GM23338 (cell line): ENCODE data around the gene BID.

Experiments
- CREB1 ChIP-seq: fragments of 250-450 bp; sonication (Bioruptor Pico); IDR thresholded peaks from 2 replicates; pipeline ENCODE4 v1.5.0; 2020; ENCODE audit warnings: low read depth, mild to moderate bottlenecking, moderate library complexity
- EZH2 ChIP-seq: fragments of 200-600 bp; sonication (generic); IDR thresholded peaks from one replicate; pipeline ENCODE4 v1.8.0; 2017; ENCODE audit warnings: antibody characterized with exemption, mild to moderate bottlenecking, low read depth; ENCODE audit not compliant: unreplicated experiment
- EZH2phosphoT487 ChIP-seq: fragments of 200-600 bp; sonication (generic); IDR thresholded peaks from one replicate; pipeline ENCODE4 v1.8.1; 2018; ENCODE audit warnings: antibody characterized with exemption; ENCODE audit not compliant: unreplicated experiment
- JUNB ChIP-seq: IDR thresholded peaks from one replicate; pipeline ENCODE4 v1.6.1; 2016; ENCODE audit warnings: antibody characterized with exemption; ENCODE audit not compliant: unreplicated experiment
- POLR2AphosphoS5 ChIP-seq: IDR thresholded peaks from 2 replicates; pipeline ENCODE4 v1.6.1; 2016; ENCODE audit warnings: antibody characterized with exemption, low read depth
- ZNF114 ChIP-seq: fragments of 250-450 bp; sonication (Bioruptor Pico); IDR thresholded peaks from 2 replicates; pipeline ENCODE4 v1.5.0; 2020; ENCODE audit warnings: mild to moderate bottlenecking, moderate library complexity
- ZNF331 ChIP-seq: fragments of 250-450 bp; sonication (Bioruptor Pico); IDR thresholded peaks from 2 replicates; pipeline ENCODE4 v1.5.0; 2020; ENCODE audit warnings: low read depth, mild to moderate bottlenecking, moderate library complexity
- TF ChIP-seq, protein P1 (sequence below), 2 experiments: fragments of 200-600 bp in 1 of 2; sonication (generic) in 1 of 2; conservative IDR thresholded peaks; 2 replicates each; pipeline versions ENCODE4 v1.5.1 to v1.6.1; 2016 to 2017; ENCODE audit warnings: antibody characterized with exemption in 2 of 2, low read depth in 2 of 2, mild to moderate bottlenecking in 2 of 2, moderate library complexity in 1 of 2
- TF ChIP-seq, protein P2 (sequence below): IDR thresholded peaks from one replicate; pipeline ENCODE4 v1.6.1; 2018; ENCODE audit warnings: antibody characterized with exemption; ENCODE audit not compliant: unreplicated experiment

DNA sequence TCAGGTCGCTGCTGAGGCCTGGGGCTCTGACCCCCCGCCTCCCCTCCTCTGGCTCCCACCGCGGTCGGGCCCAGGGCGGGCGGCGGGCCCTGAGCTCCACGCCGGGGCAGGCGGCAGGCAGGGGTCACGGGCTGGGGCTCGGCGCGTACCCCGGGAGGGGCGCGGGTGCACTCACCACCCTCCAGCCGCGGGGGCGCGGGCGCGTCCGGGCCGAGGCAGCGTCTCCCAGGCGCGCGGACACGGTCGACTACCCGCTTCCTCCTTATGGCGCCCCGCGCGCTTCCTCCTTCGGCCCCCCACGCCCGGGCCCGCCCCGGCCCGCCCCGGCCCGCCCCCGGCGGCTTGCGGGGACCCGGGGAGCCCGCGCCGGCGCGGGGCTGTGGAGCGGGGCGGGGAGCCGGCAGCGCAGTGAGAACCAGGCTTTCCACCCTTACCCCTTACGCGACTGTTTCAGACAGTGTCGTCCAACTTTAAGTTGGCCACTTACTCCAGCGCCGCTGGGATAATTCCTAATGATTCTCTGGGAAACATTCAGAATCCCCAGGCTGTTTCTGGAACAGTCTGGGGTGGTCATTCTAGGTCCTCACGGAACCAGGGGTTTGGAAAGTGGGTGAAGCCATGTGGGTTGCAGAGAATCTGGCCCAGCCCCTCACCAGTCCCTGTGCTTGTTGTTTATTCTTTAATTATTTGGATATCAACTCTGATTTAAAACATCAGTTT lies at the start of gene BID:
- TF ChIP-seq, protein P1, sequence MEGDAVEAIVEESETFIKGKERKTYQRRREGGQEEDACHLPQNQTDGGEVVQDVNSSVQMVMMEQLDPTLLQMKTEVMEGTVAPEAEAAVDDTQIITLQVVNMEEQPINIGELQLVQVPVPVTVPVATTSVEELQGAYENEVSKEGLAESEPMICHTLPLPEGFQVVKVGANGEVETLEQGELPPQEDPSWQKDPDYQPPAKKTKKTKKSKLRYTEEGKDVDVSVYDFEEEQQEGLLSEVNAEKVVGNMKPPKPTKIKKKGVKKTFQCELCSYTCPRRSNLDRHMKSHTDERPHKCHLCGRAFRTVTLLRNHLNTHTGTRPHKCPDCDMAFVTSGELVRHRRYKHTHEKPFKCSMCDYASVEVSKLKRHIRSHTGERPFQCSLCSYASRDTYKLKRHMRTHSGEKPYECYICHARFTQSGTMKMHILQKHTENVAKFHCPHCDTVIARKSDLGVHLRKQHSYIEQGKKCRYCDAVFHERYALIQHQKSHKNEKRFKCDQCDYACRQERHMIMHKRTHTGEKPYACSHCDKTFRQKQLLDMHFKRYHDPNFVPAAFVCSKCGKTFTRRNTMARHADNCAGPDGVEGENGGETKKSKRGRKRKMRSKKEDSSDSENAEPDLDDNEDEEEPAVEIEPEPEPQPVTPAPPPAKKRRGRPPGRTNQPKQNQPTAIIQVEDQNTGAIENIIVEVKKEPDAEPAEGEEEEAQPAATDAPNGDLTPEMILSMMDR (conservative IDR thresholded peaks at IDR 0.05; ENCODE audit: low read depth in 2 of 2) = no peak
- TF ChIP-seq POLR2AphosphoS5 = no peak
- TF ChIP-seq, protein P2, sequence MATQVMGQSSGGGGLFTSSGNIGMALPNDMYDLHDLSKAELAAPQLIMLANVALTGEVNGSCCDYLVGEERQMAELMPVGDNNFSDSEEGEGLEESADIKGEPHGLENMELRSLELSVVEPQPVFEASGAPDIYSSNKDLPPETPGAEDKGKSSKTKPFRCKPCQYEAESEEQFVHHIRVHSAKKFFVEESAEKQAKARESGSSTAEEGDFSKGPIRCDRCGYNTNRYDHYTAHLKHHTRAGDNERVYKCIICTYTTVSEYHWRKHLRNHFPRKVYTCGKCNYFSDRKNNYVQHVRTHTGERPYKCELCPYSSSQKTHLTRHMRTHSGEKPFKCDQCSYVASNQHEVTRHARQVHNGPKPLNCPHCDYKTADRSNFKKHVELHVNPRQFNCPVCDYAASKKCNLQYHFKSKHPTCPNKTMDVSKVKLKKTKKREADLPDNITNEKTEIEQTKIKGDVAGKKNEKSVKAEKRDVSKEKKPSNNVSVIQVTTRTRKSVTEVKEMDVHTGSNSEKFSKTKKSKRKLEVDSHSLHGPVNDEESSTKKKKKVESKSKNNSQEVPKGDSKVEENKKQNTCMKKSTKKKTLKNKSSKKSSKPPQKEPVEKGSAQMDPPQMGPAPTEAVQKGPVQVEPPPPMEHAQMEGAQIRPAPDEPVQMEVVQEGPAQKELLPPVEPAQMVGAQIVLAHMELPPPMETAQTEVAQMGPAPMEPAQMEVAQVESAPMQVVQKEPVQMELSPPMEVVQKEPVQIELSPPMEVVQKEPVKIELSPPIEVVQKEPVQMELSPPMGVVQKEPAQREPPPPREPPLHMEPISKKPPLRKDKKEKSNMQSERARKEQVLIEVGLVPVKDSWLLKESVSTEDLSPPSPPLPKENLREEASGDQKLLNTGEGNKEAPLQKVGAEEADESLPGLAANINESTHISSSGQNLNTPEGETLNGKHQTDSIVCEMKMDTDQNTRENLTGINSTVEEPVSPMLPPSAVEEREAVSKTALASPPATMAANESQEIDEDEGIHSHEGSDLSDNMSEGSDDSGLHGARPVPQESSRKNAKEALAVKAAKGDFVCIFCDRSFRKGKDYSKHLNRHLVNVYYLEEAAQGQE = no peak
- no peak for TF ChIP-seq ZNF114
- no peak for TF ChIP-seq EZH2phosphoT487
- no peak for TF ChIP-seq EZH2
- no peak for TF ChIP-seq CREB1 (CRISPR knock-in tag)
- no peak for TF ChIP-seq JUNB
- TF ChIP-seq ZNF331 (CRISPR knock-in tag) = no peak
